Measurements from ENCODE around the gene C1S.
"Not testable (repeated sequence)": the region's sequence is repeated elsewhere in the genome, so short reads cannot be mapped to it uniquely, and the experiment has no call there.

The C1S gene

DNA sequence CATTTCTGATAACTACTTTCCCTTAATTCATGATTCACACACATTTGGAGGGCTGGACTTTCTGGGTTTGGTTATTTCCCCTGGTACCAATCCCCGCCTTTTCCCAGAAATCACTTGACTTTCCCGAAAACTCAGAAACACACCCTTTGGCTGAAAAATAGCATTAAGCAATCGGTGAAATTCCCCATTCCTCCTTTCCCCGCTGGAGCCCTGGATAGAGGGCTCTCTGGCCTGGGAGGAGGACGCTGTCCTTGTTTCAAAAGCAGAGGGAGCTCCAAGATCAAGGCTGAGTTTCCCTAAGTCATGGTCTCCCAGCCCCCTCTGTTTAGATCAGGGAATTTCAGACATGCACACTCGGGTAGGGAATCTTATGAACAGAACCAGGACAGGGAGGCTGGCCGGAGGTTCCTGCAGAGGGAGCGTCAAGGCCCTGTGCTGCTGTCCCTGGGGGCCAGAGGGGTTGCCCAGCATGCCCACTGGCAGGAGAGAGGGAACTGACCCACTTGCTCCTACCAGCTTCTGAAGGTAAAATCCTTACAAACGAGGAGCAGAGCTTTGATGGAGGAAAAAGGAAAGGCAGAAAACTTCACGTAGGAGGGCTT lies at the start of gene C1S:
C1S (plus strand) TSS at position 366 of the 602 bp plus-strand sequence. CDS start 1,195 bp downstream, outside the sequence.
- DNase-seq = peak in 1 of 3 experiments; percentile 54

DNA sequence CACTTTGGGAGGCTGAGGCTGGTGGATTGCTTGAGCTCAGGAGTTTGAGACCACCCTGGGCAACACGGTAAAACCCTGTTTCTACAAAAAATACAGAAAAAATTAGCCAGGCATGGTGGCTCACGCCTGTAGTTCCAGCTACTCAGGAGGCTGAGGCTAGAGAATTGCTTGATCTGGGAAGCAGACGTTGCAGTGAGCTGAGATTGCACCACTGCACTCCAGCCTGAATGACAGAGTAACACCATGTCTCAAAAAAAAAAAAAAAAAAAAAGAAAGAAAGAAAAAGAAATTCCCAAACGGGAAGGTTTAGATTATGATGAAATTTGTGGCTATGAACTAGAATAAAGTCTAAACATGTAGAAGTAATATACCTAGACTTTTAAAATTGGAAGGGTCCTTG lies 49.1 kb upstream of the C1S start:
- not testable (repeated sequence) for DNase-seq

DNA sequence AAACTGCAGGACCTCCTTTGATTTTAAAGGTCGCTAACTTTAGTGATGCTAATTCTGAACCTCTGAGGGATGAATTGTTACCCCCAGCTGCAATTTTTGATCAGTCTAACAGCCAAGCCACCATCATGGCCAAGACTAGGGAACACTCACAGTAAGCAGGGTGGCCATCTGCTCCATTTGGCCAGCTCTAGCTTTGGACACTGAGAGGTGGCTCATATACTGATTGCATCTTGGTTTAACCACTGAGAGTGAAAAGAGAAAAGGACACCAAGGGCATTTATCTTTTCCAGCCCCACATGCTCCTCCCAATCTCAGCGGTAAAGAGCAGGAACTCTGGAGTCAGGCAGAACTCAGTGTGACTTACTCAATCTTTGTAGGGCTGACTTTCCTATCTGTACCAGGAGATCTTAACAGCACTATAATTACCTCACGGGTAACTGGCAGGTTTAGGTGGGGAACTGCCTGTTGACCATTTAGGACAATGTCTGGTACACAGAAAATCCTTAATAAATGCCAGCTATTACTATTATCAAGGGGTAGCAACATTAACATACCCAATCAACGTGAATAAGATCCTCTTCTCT lies 48.4 kb upstream of the C1S start:
- no peak for DNase-seq

DNA sequence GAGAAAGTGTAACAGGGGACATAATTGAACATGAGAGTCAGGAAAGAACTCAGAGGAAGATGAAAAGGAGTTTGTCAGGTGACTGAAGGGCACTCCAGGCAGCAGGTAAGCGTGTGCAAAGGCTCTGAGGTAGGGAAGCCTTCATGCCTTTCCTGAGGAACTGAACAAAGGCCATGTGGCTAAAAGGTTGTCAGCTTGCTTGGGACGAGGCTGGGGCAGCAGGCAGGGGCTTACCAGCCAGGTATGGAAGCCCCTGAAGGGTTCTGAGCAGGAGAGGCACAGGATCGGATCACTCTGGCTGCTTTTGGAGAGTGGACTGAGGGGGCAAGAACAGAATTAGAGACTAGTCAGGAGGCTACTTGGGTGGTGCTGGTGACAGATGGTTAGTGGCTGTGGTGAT lies 47.4 kb upstream of the C1S start:
- DNase-seq = no peak

DNA sequence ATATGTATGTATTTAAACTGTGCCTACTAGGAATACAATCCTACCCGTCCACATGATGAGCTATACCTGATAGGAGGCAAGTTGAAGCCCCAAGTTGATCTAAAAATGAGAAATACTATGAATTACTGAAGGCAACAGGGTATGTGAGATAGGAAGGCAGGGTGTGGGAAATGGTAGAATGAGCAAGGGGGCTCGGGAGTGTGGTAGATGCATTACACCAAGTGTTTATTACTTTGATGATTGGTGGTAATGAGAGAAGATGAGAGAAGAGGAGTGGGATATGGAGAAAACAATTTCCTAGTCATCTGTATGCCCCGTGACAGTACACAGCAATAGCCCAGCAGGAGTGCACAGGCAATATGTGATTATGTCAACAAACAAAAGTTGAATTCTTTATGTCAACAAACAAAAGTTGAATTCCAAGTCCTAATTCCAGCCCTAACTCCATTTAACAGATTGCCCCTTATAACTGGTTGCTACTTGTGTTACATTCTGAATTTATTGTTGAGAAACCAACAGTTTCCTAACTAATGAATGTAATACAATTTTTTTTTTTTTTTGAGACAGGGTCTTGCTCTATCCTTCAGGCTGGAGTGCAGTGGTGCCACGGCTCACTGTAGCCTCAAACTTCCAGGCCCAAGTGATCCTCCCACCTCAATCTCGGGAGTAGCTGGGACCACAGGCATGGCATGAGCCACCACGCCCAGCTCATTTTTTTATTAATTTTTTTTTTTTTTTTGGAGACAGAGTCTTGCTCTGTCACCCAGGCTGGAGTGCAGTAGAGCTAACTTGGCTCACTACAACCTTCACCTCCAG lies 44.8 kb upstream of the C1S start:
- DNase-seq = no peak

DNA sequence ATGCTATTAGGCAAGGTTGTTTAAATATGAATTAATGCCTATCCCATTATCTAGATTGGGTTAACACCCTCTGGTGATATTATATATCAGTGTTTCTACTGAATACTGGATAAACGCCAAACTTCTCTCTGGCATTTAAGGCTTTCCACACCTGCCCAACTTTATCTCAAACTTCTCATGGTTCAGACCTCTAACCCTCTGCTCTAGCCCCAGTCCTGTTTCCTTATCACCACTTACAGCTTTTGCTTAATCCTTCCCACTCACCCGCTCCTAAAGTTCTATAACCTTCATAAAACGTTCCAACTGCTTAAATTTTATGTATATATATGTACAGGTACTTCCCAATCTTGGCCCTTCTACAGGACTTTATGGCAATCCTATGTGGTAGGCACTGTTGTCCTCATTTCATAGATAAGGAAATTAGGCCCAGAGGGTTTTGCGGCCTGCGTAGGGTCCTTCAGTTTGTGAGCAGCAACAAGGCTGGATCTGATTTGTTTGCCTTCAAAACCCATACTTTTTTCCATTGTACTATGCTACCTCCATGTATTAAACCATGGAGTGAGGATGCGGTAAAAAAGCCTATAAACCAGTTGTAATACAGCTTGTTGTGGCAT lies 43.5 kb upstream of the C1S start:
- peak in 1 of 3 experiments; percentile 3 for DNase-seq

DNA sequence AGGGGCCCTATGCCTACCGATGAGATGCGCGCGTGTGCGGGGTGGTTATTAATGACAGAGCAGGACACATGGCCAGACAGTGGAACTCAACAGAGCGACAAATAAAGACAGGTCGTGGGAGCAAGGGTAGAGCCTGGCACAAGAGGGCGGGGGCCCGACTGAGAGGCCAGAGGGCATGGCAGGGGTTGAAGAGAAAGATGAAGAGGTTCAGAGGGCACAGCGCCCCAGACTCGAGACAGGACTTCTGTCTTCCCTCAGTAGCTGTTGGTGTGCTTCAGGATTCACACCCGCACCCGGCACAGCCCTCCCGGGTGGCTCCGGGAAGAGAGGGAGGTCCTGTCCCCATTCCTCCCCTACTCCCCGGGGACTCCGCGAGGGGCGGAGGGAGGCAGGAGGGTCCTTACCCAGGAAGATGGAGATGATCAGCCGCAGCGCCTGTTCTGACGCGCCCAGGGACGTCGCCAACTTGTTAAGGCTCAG lies 42.6 kb upstream of the C1S start:
- DNase-seq = peak in 2 of 3 experiments; percentile 70 to 95

DNA sequence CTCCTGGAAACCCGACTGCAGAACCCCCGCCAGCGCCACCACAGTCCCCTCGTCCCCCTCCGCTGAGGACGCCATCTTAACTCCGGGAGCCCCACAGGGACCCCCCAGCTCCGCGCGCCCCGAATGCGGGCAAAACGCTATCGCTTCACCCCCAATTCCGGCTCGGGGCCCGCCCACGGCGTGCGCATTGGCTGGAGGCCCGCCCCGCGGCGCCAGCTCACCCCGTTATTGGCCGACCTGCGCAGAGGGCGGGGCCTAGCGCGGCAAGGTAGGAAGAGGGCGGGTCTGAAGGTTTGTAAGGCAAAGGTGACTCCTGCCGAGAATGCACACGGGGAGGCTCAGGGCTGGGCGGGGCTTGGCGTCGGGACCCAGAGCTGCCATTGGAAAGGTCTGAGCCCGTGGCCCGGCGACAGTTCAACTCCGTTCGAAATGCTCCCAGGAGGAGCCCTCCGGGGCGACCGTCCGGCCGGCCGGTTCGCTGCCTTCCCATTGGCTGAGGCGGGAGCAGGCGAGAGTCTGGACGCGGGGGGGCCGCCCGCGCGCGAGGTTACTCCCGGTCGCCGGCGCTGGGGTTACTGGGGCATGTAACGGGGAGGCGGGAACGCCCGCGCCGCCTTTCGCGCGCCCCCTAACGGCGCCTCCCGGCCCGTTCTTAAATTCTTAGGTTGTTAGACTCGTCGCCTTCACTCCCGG lies 42.0 kb upstream of the C1S start, which contains the start of gene LPCAT3:
LPCAT3 (minus strand) TSS at position 127 of the 693 bp plus-strand sequence; CDS start at position 75, 52 bp downstream.
- peak; percentile 95 to 100 (median 100) for DNase-seq

DNA sequence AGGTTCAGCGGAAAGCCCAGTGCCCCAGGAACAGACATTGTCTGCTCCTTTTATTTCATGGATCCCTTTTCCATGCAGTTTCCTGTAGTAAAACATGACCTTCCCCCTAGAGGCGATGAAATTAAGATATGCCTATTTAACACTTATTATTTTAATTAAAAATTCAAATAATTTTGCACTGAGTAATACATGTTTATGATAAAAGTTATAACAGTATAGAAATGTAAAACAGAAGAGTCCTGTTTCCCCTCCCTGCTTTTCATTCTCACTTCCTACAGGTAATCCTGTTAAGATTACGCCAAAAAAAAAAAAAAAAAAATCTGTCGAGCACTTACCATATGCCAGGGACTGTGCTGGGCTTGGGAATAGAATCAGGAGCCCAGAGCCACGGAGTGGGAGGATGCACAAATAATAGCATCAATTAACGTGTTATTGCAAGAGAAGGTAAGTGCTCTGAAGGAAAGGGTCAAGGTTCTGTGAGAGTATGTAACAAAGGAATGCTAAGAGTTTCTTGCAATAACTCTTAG lies 41.4 kb upstream of the C1S start:
- peak in 2 of 3 experiments; percentile 23 to 78 for DNase-seq

DNA sequence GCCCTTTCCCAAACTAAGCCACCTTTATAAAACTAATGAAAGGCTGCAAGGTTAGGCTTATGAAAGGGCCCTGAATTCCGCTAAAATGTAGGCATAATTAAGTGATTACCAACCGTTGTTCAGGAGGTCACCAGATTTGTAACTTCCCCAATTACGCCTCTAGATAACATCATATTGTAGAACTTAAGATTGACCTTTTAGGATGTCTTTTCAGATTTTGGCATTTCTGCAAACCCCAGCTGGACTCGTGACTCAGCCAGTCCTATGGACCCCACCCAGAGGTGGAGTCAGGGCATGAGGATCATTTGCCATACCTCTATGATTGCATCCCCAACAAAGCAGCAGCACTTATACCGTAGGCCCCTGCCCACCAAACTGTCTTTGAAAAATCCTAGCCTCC lies 38.6 kb upstream of the C1S start:
- no peak for DNase-seq

DNA sequence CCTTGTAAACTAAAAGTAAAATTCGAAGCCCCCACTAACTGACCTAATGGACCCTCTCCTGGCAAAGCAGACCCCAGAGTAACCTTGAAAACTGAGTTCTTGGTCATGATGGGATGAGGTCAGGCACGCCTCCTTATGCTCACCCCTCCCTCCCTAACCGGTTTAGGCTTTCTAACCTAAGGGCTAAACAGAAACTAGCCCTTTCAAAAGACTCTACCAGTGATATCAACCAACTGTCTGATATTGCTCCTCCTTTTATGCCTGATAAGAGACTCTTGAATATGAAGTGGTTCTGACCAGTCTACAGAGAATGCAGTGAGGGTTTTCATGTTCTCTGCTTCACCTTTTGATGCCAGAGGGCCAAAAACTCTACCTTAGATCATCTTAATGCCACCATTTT lies 37.4 kb upstream of the C1S start:
- DNase-seq = no peak

DNA sequence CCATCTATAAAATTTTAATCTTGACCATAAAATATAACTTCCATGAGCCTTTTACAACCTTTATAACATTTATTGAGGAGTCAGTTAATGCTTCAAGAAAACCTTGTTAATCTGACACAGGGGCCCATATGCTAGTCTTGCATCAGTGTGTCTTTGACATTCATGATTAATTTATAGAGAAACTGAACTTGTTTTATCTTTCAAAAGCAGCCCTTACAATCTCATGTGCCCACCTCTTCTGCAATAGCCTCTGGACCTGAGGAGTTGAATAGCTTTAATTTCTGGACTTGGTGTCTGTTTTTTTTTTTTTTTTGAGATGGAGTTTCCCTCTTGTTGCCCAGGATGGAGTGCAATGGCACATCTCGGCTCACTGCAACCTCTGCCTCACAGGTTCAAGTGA lies 33.7 kb upstream of the C1S start:
- no peak for DNase-seq

DNA sequence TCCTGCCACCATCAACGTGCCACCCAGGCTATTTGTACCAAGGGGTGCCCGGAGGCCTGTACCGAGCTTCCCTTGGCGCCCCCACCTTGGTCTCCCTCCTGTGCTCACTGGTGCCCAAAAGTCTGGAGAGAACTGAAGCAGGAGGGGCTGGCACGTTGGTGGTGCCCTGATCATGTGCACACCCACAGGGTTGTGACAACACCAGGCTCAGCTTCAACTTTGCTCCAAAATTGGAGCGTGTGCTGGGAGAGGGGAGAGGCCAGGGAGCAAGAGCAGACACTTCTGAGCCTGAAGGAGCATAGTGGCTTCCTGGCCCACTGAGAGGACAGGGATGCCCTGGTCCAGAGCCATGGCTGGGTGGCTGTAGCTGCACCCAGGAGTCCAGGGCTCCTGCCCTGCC lies 29.2 kb upstream of the C1S start:
- no peak for DNase-seq

DNA sequence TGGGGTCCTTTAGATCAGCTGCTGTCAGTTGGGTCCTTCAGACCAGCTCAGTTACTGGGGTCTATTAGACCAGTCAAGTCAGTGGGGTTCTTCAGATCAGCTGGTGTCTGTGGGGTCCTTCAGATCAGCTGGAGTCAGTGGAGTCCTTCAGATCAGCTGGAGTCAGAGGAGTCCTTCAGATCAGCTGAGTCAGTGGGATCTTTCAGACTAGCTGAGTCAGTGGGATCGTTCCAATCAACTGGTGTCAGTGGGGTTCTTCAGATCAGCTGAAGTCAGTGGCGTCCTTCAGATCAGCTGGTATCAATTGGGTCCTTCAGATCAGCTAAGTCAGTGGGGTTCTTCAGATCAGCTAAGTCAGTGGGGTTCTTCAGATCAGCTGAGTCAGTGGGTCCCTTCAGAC lies 27.5 kb upstream of the C1S start:
- no peak for DNase-seq

DNA sequence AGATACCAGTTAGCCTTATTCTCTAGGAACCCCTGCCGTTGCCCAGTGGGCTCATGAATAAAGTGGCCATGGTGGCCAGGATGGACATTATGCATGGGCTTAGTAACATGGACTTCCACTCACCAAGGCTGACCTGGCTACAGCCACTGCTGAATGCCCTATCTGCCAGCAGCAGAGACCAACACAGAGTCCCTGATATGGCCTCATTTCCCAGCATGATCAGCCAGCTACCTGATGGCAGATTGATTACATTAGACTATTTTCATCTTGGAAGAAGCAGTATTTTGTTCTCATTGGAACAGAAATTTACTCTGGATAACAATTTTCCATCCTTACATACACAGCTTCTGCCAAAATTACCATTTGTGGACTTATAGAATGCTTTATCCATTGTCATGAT lies 26.1 kb upstream of the C1S start:
- DNase-seq = no peak

DNA sequence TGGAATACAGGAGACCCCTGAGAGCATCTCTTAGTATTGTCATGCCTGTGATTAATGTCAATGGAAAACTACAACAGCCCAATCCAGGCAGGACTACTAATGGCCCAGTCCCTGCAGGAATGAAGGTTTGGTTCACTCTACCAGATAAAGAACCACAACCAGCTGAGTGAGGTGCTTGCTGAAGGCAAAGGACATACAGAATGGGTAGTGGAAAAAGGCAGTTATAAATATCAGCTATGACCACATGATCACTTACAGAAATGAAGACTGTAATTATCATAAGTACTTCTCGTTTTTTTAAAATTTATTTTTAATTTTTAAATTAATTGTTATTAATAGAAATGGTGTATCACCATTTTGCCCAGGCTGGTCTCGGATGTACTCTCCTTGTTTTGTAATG lies 25.1 kb upstream of the C1S start:
- no peak for DNase-seq

DNA sequence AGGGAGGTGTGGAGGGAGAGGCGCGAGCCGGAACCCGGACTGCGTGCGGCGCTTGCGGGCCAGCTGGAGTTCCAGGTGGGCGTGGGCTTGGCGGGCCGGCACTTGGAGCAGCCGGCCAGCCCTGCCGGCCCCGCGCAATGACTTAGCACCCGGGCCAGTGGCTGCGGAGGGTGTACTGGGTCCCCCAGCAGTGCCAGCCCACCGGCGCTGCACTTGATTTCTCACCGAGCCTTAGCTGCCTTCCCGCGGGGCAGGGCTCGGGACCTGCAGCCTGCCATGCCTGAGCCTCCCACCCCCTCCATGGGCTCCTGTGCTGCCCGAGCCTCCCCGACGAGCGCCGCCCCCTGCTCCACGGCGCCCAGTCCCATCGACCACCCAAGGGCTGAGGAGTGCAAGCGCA lies 23.1 kb upstream of the C1S start:
- DNase-seq = not testable (repeated sequence)

DNA sequence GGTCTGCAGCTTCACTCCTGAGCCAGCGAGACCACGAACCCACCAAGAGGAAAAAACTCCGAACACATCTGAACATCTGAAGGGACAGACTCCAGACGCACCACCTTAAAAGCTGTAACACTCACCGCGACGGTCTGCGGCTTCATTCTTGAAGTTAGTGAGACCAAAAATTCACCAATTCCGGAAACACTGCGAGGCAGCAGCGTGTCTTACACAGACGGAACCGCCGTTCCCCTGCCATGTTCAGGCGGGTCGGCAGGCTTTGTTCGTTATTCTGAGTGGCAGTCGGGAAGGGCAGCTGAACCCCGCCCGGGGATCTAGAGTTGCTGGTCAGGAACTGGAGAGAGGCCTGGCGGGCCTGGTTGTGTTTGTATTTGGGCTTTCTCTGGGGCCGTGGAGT lies 21.9 kb upstream of the C1S start:
- no peak for DNase-seq

DNA sequence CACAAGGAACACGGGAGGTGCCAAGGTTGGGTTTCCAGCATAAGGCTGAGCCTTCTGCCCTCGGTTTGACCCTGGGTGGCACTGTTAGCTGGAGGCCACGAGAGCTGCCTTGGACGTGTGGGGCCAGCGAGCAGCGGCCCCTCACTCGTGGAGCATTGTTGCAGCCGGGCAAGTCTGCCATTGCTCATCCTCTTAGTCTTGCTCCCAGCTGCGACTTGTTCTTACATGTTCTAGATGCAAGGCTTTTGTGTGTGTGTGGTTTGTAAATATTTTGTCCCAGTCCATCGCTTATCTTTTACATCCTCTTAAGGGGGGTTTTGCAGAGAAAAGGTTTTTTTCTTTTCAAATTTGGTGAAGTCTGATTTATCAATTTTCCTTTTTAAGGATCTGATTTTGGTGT lies 21.1 kb upstream of the C1S start:
- no peak for DNase-seq

DNA sequence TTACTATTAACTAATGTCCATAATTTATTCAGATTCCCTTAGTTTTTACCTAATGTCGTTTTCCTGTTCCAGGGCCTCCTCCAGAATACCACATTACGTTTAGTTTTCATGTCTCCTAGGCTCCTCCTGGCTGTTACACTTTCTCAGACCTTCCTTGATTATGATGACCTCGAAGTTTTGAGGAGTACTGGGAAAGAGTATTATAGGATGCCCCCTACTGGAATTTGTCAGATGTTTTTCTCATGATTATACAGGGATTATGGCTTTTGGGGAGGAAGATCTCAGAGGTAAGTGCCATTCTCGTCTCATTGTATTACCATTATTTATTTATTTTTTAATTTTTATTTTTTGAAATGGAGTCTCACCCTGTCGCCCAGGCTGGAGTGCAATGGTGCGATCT lies 17.7 kb upstream of the C1S start:
- DNase-seq = peak in 2 of 3 experiments; percentile 10 to 31

DNA sequence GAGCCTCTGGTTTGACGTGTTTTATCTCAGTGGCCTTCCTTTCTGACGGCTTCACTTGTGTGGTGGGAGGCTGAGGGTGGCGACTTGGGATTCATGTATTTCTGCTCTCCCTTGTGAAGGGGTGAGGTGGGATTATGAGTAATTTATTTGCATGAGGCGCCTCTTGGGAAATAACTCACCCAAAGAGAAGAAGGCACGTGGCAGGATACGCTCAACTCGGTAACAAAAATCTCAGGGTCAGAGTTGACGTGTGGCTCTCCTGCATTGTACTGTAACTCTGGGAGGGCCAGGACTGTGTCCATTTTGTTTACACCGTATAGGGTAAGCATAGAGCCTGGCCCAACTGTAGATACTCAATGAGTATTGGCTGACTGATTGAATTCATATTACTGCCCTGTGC lies 14.6 kb upstream of the C1S start:
- DNase-seq = no peak

DNA sequence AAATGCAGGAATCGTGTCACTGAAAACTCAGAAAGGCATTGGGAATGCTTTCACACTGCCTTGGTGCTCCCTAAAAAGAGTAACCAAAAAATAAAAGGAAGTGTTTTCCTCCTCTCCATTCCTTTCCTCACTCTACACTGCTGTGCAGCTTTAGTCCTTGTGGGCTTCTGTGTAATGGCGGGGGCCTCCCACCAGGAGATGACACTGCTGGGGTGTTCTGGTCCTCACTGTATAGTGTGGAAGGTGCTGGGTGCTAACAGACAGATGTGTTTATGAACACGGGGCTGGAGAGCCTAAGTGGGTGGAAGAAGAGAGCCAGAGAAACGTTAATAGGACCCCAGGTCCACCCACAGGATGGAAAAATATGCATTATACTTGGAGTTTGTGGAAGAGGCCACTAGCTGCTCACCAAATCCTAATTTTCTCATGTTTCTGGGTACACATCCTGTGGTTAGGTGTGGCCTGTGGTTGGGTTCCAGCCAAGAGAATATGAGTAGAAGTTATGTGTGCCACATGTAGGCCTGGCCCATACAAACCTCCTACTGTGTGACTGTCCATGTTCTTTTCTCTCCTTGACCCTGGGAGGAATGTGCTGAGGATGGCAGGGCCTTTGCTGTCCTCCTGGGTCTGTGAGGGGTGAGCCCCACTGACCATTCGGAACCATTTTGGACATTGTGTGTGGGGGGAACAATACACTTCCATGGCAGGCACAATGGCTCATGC lies 14.0 kb upstream of the C1S start:
- DNase-seq = no peak
